ENCODE measurements around the gene PIP4P1. TPM values are rescaled to one million over a fixed set of nuclear protein-coding genes. Genes with fewer than 3 reads are reported as not detected.

Gene PIP4P1
- polyA plus RNA-seq, 3 donors, result 19.4 to 106 (median 21.2) TPM

DNA sequence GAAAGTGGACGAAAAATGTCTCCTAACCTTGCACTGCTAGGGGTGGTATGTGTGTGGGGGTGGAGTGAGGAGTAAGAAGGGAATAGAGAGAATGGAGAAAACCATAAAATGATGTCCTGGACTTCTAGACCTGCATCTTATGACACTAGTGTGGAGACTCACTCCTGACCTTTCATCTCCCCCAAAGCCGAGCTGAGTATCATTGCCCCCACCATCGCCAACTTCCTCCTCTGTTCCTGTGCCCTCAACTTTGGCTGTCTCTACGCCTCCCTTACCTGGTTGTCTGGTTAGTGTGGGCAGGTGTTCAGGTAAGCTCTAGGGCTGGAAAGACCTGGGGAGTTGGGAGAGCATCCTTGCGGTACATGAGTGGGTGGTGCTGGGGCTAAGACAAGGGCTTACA lies 20.8 kb downstream of the PIP4P1 start:
- H3K79me2 ChIP-seq (ENCODE audit: insufficient read depth, low read length), result no peaks in the 10 kb centered on the region
- H3K4me3 ChIP-seq (replicated peaks in 1 of 3; ENCODE audit: low read depth in 2 of 3, low read length in 3 of 3), result peak overlapping the region in 1 of 3 experiments; percentile 38
- H3K4me2 ChIP-seq (replicated peaks; ENCODE audit: extremely low read depth, low read length, poor library complexity, severe bottlenecking), result peak overlapping the region; percentile 58
- peaks cover 0 to 9% (median 0%) of the 10 kb centered on the region in 7 donors for H3K9me3 Mint-ChIP-seq
- no peak for TF ChIP-seq CTCF (IDR thresholded peaks at IDR 0.05)
- no peaks in the 10 kb centered on the region for H3K27me3 ChIP-seq (ENCODE audit: control insufficient read depth in 2 of 2, insufficient read depth in 2 of 2, low read length in 2 of 2)
- H3K4me1 Mint-ChIP-seq, result peaks cover 55% of the 10 kb centered on the region
- intact Hi-C loops (cut with micrococcal nuclease), result no loop called here
- peak overlapping the region; percentile 56 for H2AFZ ChIP-seq (ENCODE audit: insufficient read depth, low read depth, low read length, poor library complexity, severe bottlenecking)
- no peak overlapping the region for H3K9ac ChIP-seq (ENCODE audit: insufficient read depth, low read length, poor library complexity, severe bottlenecking)
- WGBS (ENCODE audit: insufficient coverage), result 100% methylated on average over 1 of the region's 5 CpGs
- peaks cover 52 to 58% of the 10 kb centered on the region in 2 donors for H3K4me1 ChIP-seq (ENCODE audit: control insufficient read depth in 1 of 2, insufficient read depth in 2 of 2, low read length in 2 of 2)
- no peak overlapping the region for H3K4me3 Mint-ChIP-seq
- H3K27ac Mint-ChIP-seq, result peak overlapping the region in 1 of 7 donors; percentile 54
- peaks cover 0 to 7% of the 10 kb centered on the region in 2 donors for H3K36me3 ChIP-seq (replicated peaks in 1 of 2; ENCODE audit: control insufficient read depth in 1 of 2, insufficient read depth in 2 of 2, low read length in 2 of 2)
- DNase-seq, result no peak
- H3K27me3 Mint-ChIP-seq (ENCODE audit: low read depth in 3 of 3), result peaks cover 0 to 3% (median 0%) of the 10 kb centered on the region in 3 donors
- peaks cover 0 to 2% of the 10 kb centered on the region in 2 donors for H3K36me3 Mint-ChIP-seq
- H3K9me3 ChIP-seq (replicated peaks in 1 of 2; ENCODE audit: control insufficient read depth in 1 of 2, insufficient read depth in 1 of 2, low read length in 2 of 2), result no peaks in the 10 kb centered on the region
- no peaks in the 10 kb centered on the region for H4K20me1 ChIP-seq (ENCODE audit: insufficient read depth, low read length)
- H3K27ac ChIP-seq (ENCODE audit: low read depth in 1 of 2, low read length in 2 of 2), result peak overlapping the region in 1 of 2 donors; percentile 21

DNA sequence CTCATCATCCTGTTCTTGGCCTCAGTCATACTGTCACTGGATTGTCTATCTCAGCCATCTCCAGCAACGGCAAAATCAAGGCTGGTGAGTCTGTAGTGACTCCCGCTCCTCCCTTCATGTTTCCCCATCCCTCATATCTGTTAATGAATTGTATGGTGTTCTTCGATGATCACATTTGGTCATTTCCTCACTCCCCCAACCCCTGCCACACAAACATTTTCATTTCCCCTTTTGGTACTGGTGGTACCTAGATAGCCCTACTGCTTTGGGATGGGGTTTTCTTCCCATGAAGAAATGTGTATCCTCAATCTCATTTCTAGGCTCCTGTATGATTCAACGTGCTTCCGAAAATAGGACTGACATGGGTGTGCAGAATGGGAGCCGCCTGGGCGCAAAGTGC lies 22.6 kb downstream of the PIP4P1 start:
- WGBS (ENCODE audit: insufficient coverage), result 97% methylated on average over 4 of the region's 7 CpGs
- no peak for DNase-seq
- intact Hi-C loops (cut with micrococcal nuclease), result no loop called here
- no peak overlapping the region for H3K27ac ChIP-seq (ENCODE audit: low read depth in 1 of 2, low read length in 2 of 2)
- peaks cover 0 to 2% of the 10 kb centered on the region in 2 donors for H3K36me3 Mint-ChIP-seq
- no peak for TF ChIP-seq CTCF (IDR thresholded peaks at IDR 0.05)
- H3K27me3 Mint-ChIP-seq (ENCODE audit: low read depth in 3 of 3), result peaks cover 0 to 5% (median 0%) of the 10 kb centered on the region in 3 donors
- no peaks in the 10 kb centered on the region for H3K9me3 ChIP-seq (replicated peaks in 1 of 2; ENCODE audit: control insufficient read depth in 1 of 2, insufficient read depth in 1 of 2, low read length in 2 of 2)
- no peak overlapping the region for H3K4me3 ChIP-seq (replicated peaks in 1 of 3; ENCODE audit: low read depth in 2 of 3, low read length in 3 of 3)
- no peaks in the 10 kb centered on the region for H3K27me3 ChIP-seq (ENCODE audit: control insufficient read depth in 2 of 2, insufficient read depth in 2 of 2, low read length in 2 of 2)
- peaks cover 0 to 9% (median 3%) of the 10 kb centered on the region in 7 donors for H3K9me3 Mint-ChIP-seq
- no peak overlapping the region for H3K9ac ChIP-seq (ENCODE audit: insufficient read depth, low read length, poor library complexity, severe bottlenecking)
- peaks cover 55% of the 10 kb centered on the region for H3K4me1 Mint-ChIP-seq
- no peaks in the 10 kb centered on the region for H3K36me3 ChIP-seq (replicated peaks in 1 of 2; ENCODE audit: control insufficient read depth in 1 of 2, insufficient read depth in 2 of 2, low read length in 2 of 2)
- H4K20me1 ChIP-seq (ENCODE audit: insufficient read depth, low read length), result no peaks in the 10 kb centered on the region
- no peak overlapping the region for H2AFZ ChIP-seq (ENCODE audit: insufficient read depth, low read depth, low read length, poor library complexity, severe bottlenecking)
- H3K4me3 Mint-ChIP-seq, result no peak overlapping the region
- no peak overlapping the region for H3K4me2 ChIP-seq (replicated peaks; ENCODE audit: extremely low read depth, low read length, poor library complexity, severe bottlenecking)
- peaks cover 42 to 48% of the 10 kb centered on the region in 2 donors for H3K4me1 ChIP-seq (ENCODE audit: control insufficient read depth in 1 of 2, insufficient read depth in 2 of 2, low read length in 2 of 2)
- H3K27ac Mint-ChIP-seq, result no peak overlapping the region
- H3K79me2 ChIP-seq (ENCODE audit: insufficient read depth, low read length), result no peaks in the 10 kb centered on the region
